Thymus (tissue), 11 donors: ENCODE measurements around the gene TUBB4A. TPM values are rescaled to one million over a fixed set of nuclear protein-coding genes. Genes with fewer than 3 reads are reported as not detected.
A peak's percentile ranks its signal among the peaks of the same experiment; 100 is the strongest.
"Not testable (repeated sequence)": the region's sequence is repeated elsewhere in the genome, so short reads cannot be mapped to it uniquely, and the experiment has no call there.

Source experiments
- DNase-seq, 9 donors: peaks; one replicate each; pipeline ENCODE4 v3.0.0-alpha.2; 2013; ENCODE audit warnings: low spot score in 9 of 9, low read depth in 6 of 9, missing footprints in 1 of 9
- H3K27ac ChIP-seq, 2 donors: one replicate each; pipeline ENCODE4 v1.5.1; 2013; ENCODE audit warnings: control low read depth in 1 of 2, low read depth in 1 of 2, low read length in 1 of 2, mild to moderate bottlenecking in 1 of 2, moderate library complexity in 1 of 2
- H3K27me3 ChIP-seq, 2 donors: one replicate each; pipeline ENCODE4 v1.5.1; 2013; ENCODE audit warnings: low read length in 1 of 2; ENCODE audit not compliant: control insufficient read depth in 2 of 2, insufficient read depth in 1 of 2
- H3K36me3 ChIP-seq, 2 donors: one replicate each; pipeline ENCODE4 v1.5.1; 2013; ENCODE audit warnings: low read length in 1 of 2, mild to moderate bottlenecking in 1 of 2, moderate library complexity in 1 of 2; ENCODE audit not compliant: control insufficient read depth in 2 of 2, insufficient read depth in 2 of 2
- H3K4me1 ChIP-seq, 2 donors: one replicate each; pipeline ENCODE4 v1.5.1; 2013; ENCODE audit warnings: low read length in 2 of 2; ENCODE audit not compliant: control insufficient read depth in 2 of 2, insufficient read depth in 2 of 2
- H3K4me3 ChIP-seq, 2 donors: one replicate each; pipeline ENCODE4 v1.5.1; 2013; ENCODE audit warnings: low read length in 2 of 2, control low read depth in 1 of 2, mild to moderate bottlenecking in 1 of 2
- H3K9me3 ChIP-seq, 2 donors: one replicate each; pipeline ENCODE4 v1.5.1; 2013; ENCODE audit warnings: low read length in 1 of 2, mild to moderate bottlenecking in 1 of 2; ENCODE audit not compliant: control insufficient read depth in 2 of 2, insufficient read depth in 1 of 2
- WGBS: extraction: QIAGEN DNeasy Blood & Tissue Kit; methylation state at CpG from one replicate; pipeline ENCODE4 v1.1.7; 2013; 5-methylcytosine and 5-hydroxymethylcytosine counted together
- polyA plus RNA-seq: library from polyadenylated mRNA; stranded (reverse); fragments of 200-250 nt; gene quantifications from one replicate; pipeline ENCODE4 v1.2.3, GENCODE V29; 2013
- total RNA-seq: library from RNA; stranded (reverse); fragments of 120-200 nt; gene quantifications from one replicate; pipeline ENCODE4 v1.2.4, GENCODE V29; 2013
- donor health status: healthy.

TUBB4A gene
- total and polyA plus RNA-seq, 2 donors, result 0.24 to 1.1 TPM

DNA sequence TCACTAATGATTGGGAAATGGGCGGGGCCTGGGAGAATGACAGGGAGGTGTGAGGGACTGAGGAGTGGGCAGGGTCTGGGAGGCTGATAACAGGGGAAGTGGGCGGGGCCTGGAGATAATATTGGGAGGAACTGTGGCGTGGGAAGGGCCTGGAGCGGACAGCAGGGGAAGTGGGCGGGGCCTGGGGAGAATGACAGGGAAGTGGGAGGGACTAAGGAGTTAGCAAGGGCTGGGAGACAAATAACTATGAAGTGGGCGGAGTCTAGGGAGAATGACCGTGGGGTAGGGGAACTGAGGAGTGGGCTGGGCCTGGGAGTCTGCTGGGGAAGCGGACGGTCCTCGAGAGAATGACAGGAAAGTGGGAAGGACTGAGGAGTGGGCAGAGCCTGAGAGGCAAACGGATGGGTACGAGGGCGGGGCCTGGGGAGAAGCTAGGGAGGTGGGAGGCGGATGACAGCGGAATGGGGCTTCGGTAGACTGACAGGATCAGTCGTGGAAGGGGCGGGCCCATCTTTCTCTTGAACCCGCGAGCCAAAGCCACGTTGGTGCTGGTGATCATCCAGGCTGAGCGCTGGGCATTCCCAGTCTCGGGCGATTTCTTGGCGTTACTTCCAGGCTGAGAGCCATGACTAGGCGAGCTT lies 14.0 kb upstream of the TUBB4A start:
- peak; percentile 52 to 85 (median 63) for DNase-seq
- WGBS, result 2% methylated on average over 26 of the region's 26 CpGs
- Histone ChIP-seq H3K4me3 (peak overlapping the region; percentile 68 to 75), H3K27ac (peak overlapping the region in 1 of 2 donors; percentile 43), H3K4me1 (peaks cover 5 to 20% of the 10 kb centered on the region in 2 donors), H3K27me3 (no peaks in the 10 kb centered on the region), H3K9me3 (peaks cover 0 to 5% of the 10 kb centered on the region in 2 donors), H3K36me3 (no peaks in the 10 kb centered on the region)

- Histone ChIP-seq H3K27ac (no peak overlapping the region), H3K4me1 (peaks cover 5 to 20% of the 10 kb centered on the region in 2 donors), H3K27me3 (no peaks in the 10 kb centered on the region), H3K9me3 (peaks cover 0 to 5% of the 10 kb centered on the region in 2 donors), H3K4me3 (no peak overlapping the region), H3K36me3 (no peaks in the 10 kb centered on the region)
- WGBS, result 95% methylated on average over 15 of the region's 15 CpGs
- no peak for DNase-seq
Observed at GRCh38 chr19:6514926-6515544, 12.9 kb upstream of the TUBB4A start.

DNA sequence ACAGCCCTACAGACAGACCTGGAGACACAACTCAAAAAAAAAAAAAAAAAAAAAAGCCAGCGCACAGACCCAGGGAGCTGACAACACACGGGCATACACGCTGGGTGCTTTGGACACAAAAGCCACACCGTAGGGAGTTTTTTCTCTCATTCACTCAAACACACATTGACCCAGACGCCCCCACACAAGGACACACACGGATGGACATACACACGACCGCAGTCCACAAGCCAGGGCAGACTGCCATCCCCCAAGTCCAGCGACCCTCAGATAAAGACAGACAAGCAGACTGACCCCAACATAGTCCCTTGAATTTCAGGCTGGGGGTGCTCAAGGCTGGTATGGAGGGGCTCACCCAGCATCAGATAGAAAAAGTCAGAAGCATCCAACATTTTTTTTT lies 12.0 kb upstream of the TUBB4A start:
- H3K27ac ChIP-seq, result no peak overlapping the region
- 94% methylated on average over 9 of the region's 9 CpGs for WGBS
- H3K36me3 ChIP-seq, result no peaks in the 10 kb centered on the region
- peaks cover 5 to 20% of the 10 kb centered on the region in 2 donors for H3K4me1 ChIP-seq
- peaks cover 0 to 5% of the 10 kb centered on the region in 2 donors for H3K9me3 ChIP-seq
- no peaks in the 10 kb centered on the region for H3K27me3 ChIP-seq
- H3K4me3 ChIP-seq, result no peak overlapping the region
- no peak for DNase-seq

DNA sequence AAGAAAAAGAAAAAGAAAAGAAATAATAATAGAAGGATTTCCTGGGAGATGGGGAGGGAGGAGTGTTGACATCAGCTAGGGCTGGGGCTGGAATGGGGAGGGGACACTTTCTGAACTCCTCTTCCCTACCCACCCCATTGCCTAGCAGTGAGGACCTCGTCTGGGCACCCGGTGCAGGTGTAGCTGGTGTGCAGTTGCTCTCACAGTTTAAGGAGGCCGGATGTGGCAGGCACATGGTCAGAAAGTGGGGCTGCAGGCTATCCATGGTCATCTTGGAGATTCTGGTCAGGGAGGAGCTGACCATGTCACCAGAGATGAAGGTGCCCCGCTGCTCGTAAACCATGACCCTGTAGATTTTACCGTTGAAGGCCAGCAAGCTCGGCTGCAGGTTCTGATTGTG lies 8.5 kb upstream of the TUBB4A start:
- Histone ChIP-seq H3K36me3 (no peaks in the 10 kb centered on the region), H3K9me3 (peaks cover 0 to 5% of the 10 kb centered on the region in 2 donors), H3K4me3 (no peak overlapping the region), H3K4me1 (no peaks in the 10 kb centered on the region), H3K27me3 (no peaks in the 10 kb centered on the region), H3K27ac (no peak overlapping the region)
- WGBS, result 94% methylated on average over 7 of the region's 7 CpGs
- no peak for DNase-seq

DNA sequence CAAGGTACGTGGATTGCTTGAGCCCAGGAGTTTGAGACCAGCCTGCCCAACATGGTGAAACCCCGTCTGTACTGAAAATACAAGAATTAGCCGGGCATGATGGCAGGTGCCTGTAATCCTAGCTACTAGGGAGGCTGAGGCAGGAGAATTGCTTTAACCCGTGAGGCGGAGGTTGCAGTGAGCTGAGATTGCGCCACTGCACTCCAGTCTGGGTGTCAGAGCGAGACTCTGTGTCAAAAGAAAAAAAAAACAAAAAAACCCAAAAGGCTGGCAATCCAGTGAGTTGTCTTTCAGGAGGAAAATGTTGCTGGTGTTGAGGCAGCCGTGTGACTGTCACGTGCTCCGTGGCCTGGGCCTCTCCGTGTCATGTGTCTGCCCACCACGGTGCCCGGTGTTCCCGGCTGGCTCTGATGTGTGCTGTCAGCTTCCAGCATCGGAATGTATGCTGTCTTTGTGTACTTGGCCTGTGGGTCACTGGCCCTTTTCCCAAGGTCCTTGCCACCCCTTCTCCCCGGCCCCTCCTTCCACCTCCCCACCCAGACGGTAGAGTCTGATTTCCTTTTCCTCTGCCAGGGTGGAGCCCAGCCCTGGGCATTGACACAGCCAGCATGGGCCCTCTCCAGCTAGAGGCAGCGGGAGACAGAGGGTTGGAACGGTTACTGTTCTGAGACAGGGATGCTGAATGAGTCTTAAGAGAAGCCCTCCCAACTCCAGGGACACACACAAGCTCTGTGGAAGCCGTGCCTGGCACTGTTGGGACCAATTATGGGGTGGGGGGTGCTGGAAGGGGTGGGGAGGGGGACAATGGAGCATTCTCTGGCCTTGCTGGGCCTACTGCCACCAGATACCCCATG lies 7.2 kb upstream of the TUBB4A start:
- no peak for DNase-seq
- H3K4me1 ChIP-seq, result no peaks in the 10 kb centered on the region
- no peaks in the 10 kb centered on the region for H3K9me3 ChIP-seq
- H3K4me3 ChIP-seq, result no peak overlapping the region
- no peak overlapping the region for H3K27ac ChIP-seq
- no peaks in the 10 kb centered on the region for H3K36me3 ChIP-seq
- no peaks in the 10 kb centered on the region for H3K27me3 ChIP-seq
- 92% methylated on average over 20 of the region's 20 CpGs for WGBS

GRCh38 chr19:6508028-6508771 lies 6.1 kb upstream of the TUBB4A start:
- DNase-seq, H3K36me3 ChIP-seq, H3K9me3 ChIP-seq, H3K4me3 ChIP-seq, H3K27me3 ChIP-seq, H3K27ac ChIP-seq, H3K4me1 ChIP-seq: not testable (repeated sequence)
- 91% methylated on average over 9 of the region's 9 CpGs for WGBS

DNA sequence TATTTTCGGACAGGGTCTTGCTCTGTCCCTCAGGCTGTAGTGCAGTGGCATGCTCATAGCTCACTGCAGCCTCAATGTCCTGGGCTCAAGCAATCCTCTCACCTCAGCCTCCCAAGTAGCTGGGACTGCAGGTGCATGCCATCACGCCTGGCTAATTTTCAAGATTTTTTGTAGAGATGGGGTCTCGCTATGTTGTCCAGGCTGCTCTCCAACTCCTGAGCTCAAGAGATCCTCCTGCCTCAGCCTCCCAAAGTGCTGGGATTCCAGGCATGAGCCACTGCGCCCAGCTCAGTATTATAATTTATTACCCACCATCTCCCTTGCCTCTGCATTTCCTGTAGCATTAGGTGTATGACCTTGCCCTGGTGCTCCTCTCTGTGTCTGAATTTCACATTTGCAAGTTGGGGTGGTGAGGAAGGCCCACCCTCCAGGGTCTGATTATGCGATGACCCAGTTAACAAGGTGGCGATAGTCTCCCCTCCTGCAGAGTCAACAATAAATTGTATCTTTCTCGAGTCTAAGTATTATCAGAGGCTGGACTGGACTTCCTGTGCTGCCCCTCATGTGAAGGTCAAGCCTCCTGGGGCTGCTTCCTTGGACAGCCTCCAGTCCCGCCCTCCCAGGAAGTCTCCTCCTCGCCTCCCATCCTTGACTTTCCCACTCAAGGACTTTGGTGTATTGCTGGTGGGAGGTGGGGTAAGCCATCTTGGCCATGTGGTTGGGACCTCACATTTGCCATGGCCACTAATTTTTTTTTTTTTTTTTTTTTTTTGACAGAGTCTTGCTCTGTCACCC lies 1.5 kb upstream of the TUBB4A start:
- no peak overlapping the region for H3K27ac ChIP-seq
- H3K27me3 ChIP-seq, result peaks cover 34 to 53% of the 10 kb centered on the region in 2 donors
- no peak overlapping the region for H3K4me3 ChIP-seq
- no peaks in the 10 kb centered on the region for H3K4me1 ChIP-seq
- 96% methylated on average over 9 of the region's 9 CpGs for WGBS
- no peaks in the 10 kb centered on the region for H3K9me3 ChIP-seq
- no peaks in the 10 kb centered on the region for H3K36me3 ChIP-seq
- no peak for DNase-seq
